NCI-H2081 treated with DMSO at 0.1 percent for 48 hours (cell line): ENCODE results near the gene TRABD.
"Not testable (repeated sequence)": the region's sequence is repeated elsewhere in the genome, so short reads cannot be mapped to it uniquely, and the experiment has no call there.

Experiments
- DNase-seq: peaks from one replicate; lab custom pipeline; 2025; lab: John Stamatoyannopoulos, UW

TRABD gene

GRCh38 chr22:50153056-50153755, 32.5 kb upstream of the TRABD start:
- no peak for DNase-seq

GRCh38 chr22:50153756-50154140, 32.0 kb upstream of the TRABD start:
- no peak for DNase-seq

- DNase-seq, result no peak
Measured at GRCh38 chr22:50157709-50158375, 27.9 kb upstream of the TRABD start.

GRCh38 chr22:50160947-50161346, 24.8 kb upstream of the TRABD start:
- DNase-seq, result no peak

- no peak for DNase-seq
Measured at GRCh38 chr22:50161508-50162390, 24.0 kb upstream of the TRABD start.

GRCh38 chr22:50162391-50162956, 23.2 kb upstream of the TRABD start:
- no peak for DNase-seq

- DNase-seq, result no peak
Measured at GRCh38 chr22:50165436-50166123, 20.1 kb upstream of the TRABD start.

- no peak for DNase-seq
Measured at GRCh38 chr22:50167689-50168489, 17.8 kb upstream of the TRABD start.

GRCh38 chr22:50168490-50169180, 17.1 kb upstream of the TRABD start:
- DNase-seq, result not testable (repeated sequence)

GRCh38 chr22:50169181-50169759, 16.4 kb upstream of the TRABD start:
- DNase-seq, result no peak

GRCh38 chr22:50169774-50170341, 15.9 kb upstream of the TRABD start:
- DNase-seq, result no peak

- no peak for DNase-seq
Measured at GRCh38 chr22:50170453-50171318, 15.0 kb upstream of the TRABD start, which contains the start of gene PANX2. Gene PANX2, plus strand, starts transcription at chr22:50170731. Its CDS starts 0 bp downstream, at chr22:50170731.

GRCh38 chr22:50171319-50171964, 14.3 kb upstream of the TRABD start:
- no peak for DNase-seq

- DNase-seq, result no peak
Measured at GRCh38 chr22:50171965-50172421, 13.7 kb upstream of the TRABD start.

GRCh38 chr22:50173311-50173982, 12.3 kb upstream of the TRABD start:
- DNase-seq, result no peak

- DNase-seq, result no peak
Measured at GRCh38 chr22:50173983-50174355, 11.7 kb upstream of the TRABD start.
